IMR-90 (cell line): Measurements from ENCODE around the gene CUL3. TPM values are rescaled to one million over a fixed set of nuclear protein-coding genes. Genes with fewer than 3 reads are reported as not detected.

Experiments
- ATAC-seq: fragments of 200-7000 bp; cut with Tn5 transposase; 2 replicates; pipeline ENCODE4 v1.9.1; 2020; ENCODE audit warnings: low read depth, mild to moderate bottlenecking, moderate library complexity
- BruUV-seq: library from RNA; stranded (reverse); fragments of 400-500 nt; replicated peaks from 2 replicates; lab custom pipeline; 2021; lab: Mats Ljungman, UMichigan
- CTCF ChIA-PET: fragments of 300-600 bp; formaldehyde crosslinking; extraction: SDS; loops from one replicate; lab custom pipeline; 2021; ENCODE audit warnings: antibody characterized with exemption; lab: Yijun Ruan, JAX
- POLR2A ChIA-PET: fragments of 300-600 bp; sonication (Branson Sonifier 250); formaldehyde crosslinking; loops from one replicate; lab custom pipeline; 2022; ENCODE audit warnings: antibody characterized with exemption; ENCODE audit not compliant: unreplicated experiment; lab: Charles Lee
- DNase-seq: peaks from one replicate; pipeline ENCODE4 v3.0.0; 2013
- H2AFZ ChIP-seq: replicated peaks from 2 replicates; pipeline ENCODE3; 2013; ENCODE audit warnings: low read length, mild to moderate bottlenecking; ENCODE audit not compliant: poor library complexity
- H2AK5ac ChIP-seq: 2 replicates; pipeline ENCODE4 v1.6.1; 2013; ENCODE audit warnings: low read depth, low read length, inconsistent platforms
- H2AK9ac ChIP-seq: replicated peaks from 2 replicates; pipeline ENCODE3; 2013; ENCODE audit warnings: mild to moderate bottlenecking, low read depth, low read length, moderate library complexity; ENCODE audit not compliant: poor library complexity
- H2BK120ac ChIP-seq: 2 replicates; pipeline ENCODE4 v1.6.1; 2013; ENCODE audit warnings: low read depth, low read length, inconsistent platforms
- H2BK15ac ChIP-seq: 3 replicates; pipeline ENCODE4 v1.6.1; 2013; ENCODE audit warnings: low read depth, low read length, inconsistent platforms
- H2BK20ac ChIP-seq: 2 replicates; pipeline ENCODE4 v1.6.1; 2013; ENCODE audit warnings: low read depth, mild to moderate bottlenecking, inconsistent platforms, low read length, moderate library complexity
- H2BK5ac ChIP-seq: 2 replicates; pipeline ENCODE4 v1.6.1; 2013; ENCODE audit warnings: mild to moderate bottlenecking, low read depth, low read length, inconsistent platforms; ENCODE audit not compliant: poor library complexity, severe bottlenecking
- H3K14ac ChIP-seq: replicated peaks from 2 replicates; pipeline ENCODE4 v1.6.1; 2013; ENCODE audit warnings: low read depth, low read length, inconsistent platforms
- H3K18ac ChIP-seq: 2 replicates; pipeline ENCODE4 v1.6.1; 2013; ENCODE audit warnings: low read depth, low read length, control low read depth
- H3K23ac ChIP-seq: 2 replicates; pipeline ENCODE4 v1.6.1; 2013; ENCODE audit warnings: low read depth, low read length, inconsistent platforms
- H3K27ac ChIP-seq: 2 replicates; pipeline ENCODE4 v1.5.1; 2013; ENCODE audit warnings: mild to moderate bottlenecking, control low read depth, low read length; ENCODE audit not compliant: insufficient read depth
- H3K27me3 ChIP-seq: 2 replicates; pipeline ENCODE4 v1.6.1; 2013; ENCODE audit warnings: low read length; ENCODE audit not compliant: control insufficient read depth, insufficient read depth
- H3K36me3 ChIP-seq: 2 replicates; pipeline ENCODE4 v1.6.1; 2013; ENCODE audit warnings: low read length, mixed read lengths; ENCODE audit not compliant: control insufficient read depth, insufficient read depth
- H3K4ac ChIP-seq: 2 replicates; pipeline ENCODE4 v1.6.1; 2013; ENCODE audit warnings: low read depth, low read length, inconsistent platforms
- H3K4me1 ChIP-seq: 2 replicates; pipeline ENCODE4 v1.6.1; 2013; ENCODE audit warnings: low read length, mixed read lengths; ENCODE audit not compliant: control insufficient read depth, insufficient read depth
- H3K4me2 ChIP-seq: 2 replicates; pipeline ENCODE4 v1.6.1; 2013; ENCODE audit warnings: low read depth, mild to moderate bottlenecking, control low read depth, low read length, moderate library complexity
- H3K4me3 ChIP-seq: 2 replicates; pipeline ENCODE4 v1.5.1; 2013; ENCODE audit warnings: low read depth, mild to moderate bottlenecking, control low read depth, low read length, moderate library complexity; ENCODE audit not compliant: insufficient read depth
- H3K56ac ChIP-seq: 2 replicates; pipeline ENCODE4 v1.6.1; 2013; ENCODE audit warnings: low read length, inconsistent platforms; ENCODE audit not compliant: insufficient read depth; ENCODE audit errors: extremely low read depth
- H3K79me1 ChIP-seq, 2 experiments: 2 replicates each; pipeline ENCODE4 v1.6.1; 2013; ENCODE audit warnings: low read length in 2 of 2, inconsistent platforms in 1 of 2, low read depth in 1 of 2
- H3K9ac ChIP-seq: 2 replicates; pipeline ENCODE4 v1.6.1; 2013; ENCODE audit warnings: low read depth, low read length, control low read depth
- H3K9me1 ChIP-seq: 2 replicates; pipeline ENCODE4 v1.6.1; 2013; ENCODE audit warnings: low read length, inconsistent platforms; ENCODE audit not compliant: insufficient read depth
- H3K9me3 ChIP-seq: 2 replicates; pipeline ENCODE4 v1.6.1; 2013; ENCODE audit warnings: low read length; ENCODE audit not compliant: control insufficient read depth, insufficient read depth
- H4K20me1 ChIP-seq: 2 replicates; pipeline ENCODE4 v1.6.1; 2013; ENCODE audit warnings: low read length, inconsistent platforms; ENCODE audit not compliant: insufficient read depth
- H4K5ac ChIP-seq: 2 replicates; pipeline ENCODE4 v1.6.1; 2013; ENCODE audit warnings: mild to moderate bottlenecking, low read depth, low read length, control low read depth
- H4K8ac ChIP-seq, 2 experiments: 2 replicates each; pipeline ENCODE4 v1.6.1; 2013; ENCODE audit warnings: low read depth in 2 of 2, low read length in 2 of 2, control low read depth in 1 of 2, inconsistent platforms in 1 of 2
- H4K91ac ChIP-seq: 2 replicates; pipeline ENCODE4 v1.6.1; 2013; ENCODE audit warnings: low read depth, low read length, inconsistent platforms; ENCODE audit not compliant: insufficient read depth
- MAFK ChIP-seq: IDR thresholded peaks from 2 replicates; pipeline ENCODE4 v1.6.1; 2012; ENCODE audit warnings: low read depth, low read length, improper control_type of control experiment
- NFE2L2 ChIP-seq: fragments of 150-350 bp; IDR thresholded peaks from 2 replicates; pipeline ENCODE4 v1.6.1; 2016; ENCODE audit warnings: low read depth, mild to moderate bottlenecking, low read length
- WGBS, 2 experiments: methylation state at CpG; one replicate each; pipeline versions ENCODE4 v1.1.5 to v1.1.7; 2013; ENCODE audit warnings: missing lambda C conversion rate in 2 of 2; ENCODE audit not compliant: insufficient read length in 1 of 2; ENCODE audit errors: extremely low coverage in 2 of 2; 5-methylcytosine and 5-hydroxymethylcytosine counted together
- dilution Hi-C: fragments of 300-500 bp; cut with HindIII; formaldehyde crosslinking; loops from one replicate; pipeline ENCODE4 v1.14.3; 2018; ENCODE audit warnings: low sequenced_read_pairs; ENCODE audit not compliant: unreplicated experiment
- in situ Hi-C: fragments of 300-500 bp; cut with MboI; formaldehyde crosslinking; loops from 3 replicates; pipeline ENCODE4 v1.14.3; 2019; ENCODE audit warnings: low sequenced_read_pairs, inconsistent platforms, mixed read lengths
- intact Hi-C: fragments of 100-400 bp; cut with micrococcal nuclease; formaldehyde crosslinking; loops from 2 replicates; pipeline ENCODE4 v1.10.0; 2022
- polyA plus RNA-seq, 3 experiments: library from polyadenylated mRNA; depleted of rRNA; stranded (reverse); fragments of >200 nt; gene quantifications; 2 replicates each; pipeline ENCODE4 v1.2.3, GENCODE V29; 2012; ENCODE audit warnings: low replicate concordance in 1 of 3
- total RNA-seq: library from RNA; depleted of rRNA; stranded (reverse); fragments of >200 nt; gene quantifications from 2 replicates; pipeline ENCODE4 v1.2.3, GENCODE V29; 2012

The CUL3 gene
- total and polyA plus RNA-seq, 2 of the 4 experiments (the other 2 are of a cell fraction) = 33.7 to 45.7 TPM

DNA sequence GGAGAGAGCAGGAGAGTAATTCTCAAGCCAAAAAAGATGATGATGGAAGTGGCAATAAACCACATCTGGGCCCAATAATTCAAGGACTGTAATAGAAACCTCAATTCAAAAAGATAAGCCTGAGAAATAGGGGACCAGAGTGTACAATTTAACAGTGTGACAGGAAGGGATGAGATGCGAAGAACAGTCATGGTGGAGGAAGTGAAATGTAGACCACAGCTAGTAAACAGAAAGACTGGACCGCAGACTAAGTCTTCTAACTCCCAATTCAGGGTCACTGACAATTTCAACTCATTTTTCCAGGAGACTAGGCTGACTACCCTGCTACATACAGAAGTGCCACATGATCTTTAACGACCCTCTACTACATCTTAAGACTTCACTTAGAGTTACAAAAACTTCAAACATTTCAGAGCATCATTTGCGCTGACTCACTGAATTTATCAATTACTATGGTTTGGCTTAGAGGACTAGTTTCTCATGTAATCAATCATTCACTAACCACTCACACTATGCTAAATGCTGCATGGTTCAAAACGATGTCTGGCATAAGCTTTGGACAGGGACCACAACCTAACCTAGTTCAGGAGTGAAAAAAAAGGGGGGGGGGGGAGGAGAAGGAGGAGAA is 9.0 kb downstream of the CUL3 start:
- Histone ChIP-seq H2AFZ (no peak overlapping the region), H2AK5ac (no peak overlapping the region), H2AK9ac (no peak overlapping the region), H3K56ac (no peak overlapping the region), H4K91ac (no peak overlapping the region), H3K27ac (no peak overlapping the region), H3K9me1 (peaks cover 7% of the 10 kb centered on the region), H2BK120ac (no peak overlapping the region), H2BK5ac (no peak overlapping the region), H3K18ac (no peak overlapping the region), H3K79me1 (peaks cover 3 to 50% of the 10 kb centered on the region in 2 experiments; a peak in 3 of 4 replicates), H4K20me1 (peaks cover 81% of the 10 kb centered on the region), H2BK20ac (no peak overlapping the region), H3K4ac (no peak overlapping the region), H2BK15ac (no peak overlapping the region), H3K36me3 (no peaks in the 10 kb centered on the region), H3K4me1 (peaks cover 13% of the 10 kb centered on the region), H3K9ac (no peak overlapping the region), H3K9me3 (no peaks in the 10 kb centered on the region), H3K4me3 (no peak overlapping the region), H3K23ac (no peak overlapping the region), H3K14ac (0 out of 2 replicates have a peak overlapping the region, but pooled peaks have one; percentile 2), H4K8ac (no peak overlapping the region), H4K5ac (no peak overlapping the region), H3K27me3 (no peaks in the 10 kb centered on the region), H3K4me2 (peak overlapping the region; percentile 32; the same call in 1 of the 2 replicates)
- WGBS, 2 experiments = no CpG with 5 or more reads among the region's 5 CpGs
- DNase-seq (no peak), ATAC-seq (no peak)
- in situ Hi-C loops = no loop called here
- POLR2A ChIA-PET = no interaction called here
- dilution Hi-C loops = no loop called here
- no TSS peak for BruUV-seq
- CTCF ChIA-PET = no interaction called here
- intact Hi-C loops = loop anchor here (10.0 kb wide), 1 partner anchor 61 kb away; no protein-coding TSS in a partner anchor
- TF ChIP-seq NFE2L2 (no peak), MAFK (peak; percentile 50)
